ENCODE data around the gene TEX29. TPM values are rescaled to one million over a fixed set of nuclear protein-coding genes. Genes with fewer than 3 reads are reported as not detected.

Gene TEX29
- total RNA-seq, 1 donor from 2014 or later: not detected

GRCh38 chr13:111278258-111278657 lies 42.2 kb upstream of the TEX29 start:
- no peak for DNase-seq
- Histone ChIP-seq H3K9me3 (replicated peaks) (no peaks in the 10 kb centered on the region), H3K36me3 (peaks cover 75% of the 10 kb centered on the region), H3K27ac (replicated peaks) (peak overlapping the region; percentile 85), H3K4me3 (no peak overlapping the region), H3K27me3 (ENCODE audit: low read depth) (no peaks in the 10 kb centered on the region), H3K4me1 (peaks cover 64% of the 10 kb centered on the region)
- intact Hi-C loops (cut with micrococcal nuclease): no loop called here
- no peak for TF ChIP-seq CTCF (IDR thresholded peaks at IDR 0.05; ENCODE audit: borderline replicate concordance)

GRCh38 chr13:111278743-111279652 lies 41.4 kb upstream of the TEX29 start:
- no peak for TF ChIP-seq CTCF (IDR thresholded peaks at IDR 0.05; ENCODE audit: borderline replicate concordance)
- Histone ChIP-seq H3K27ac (replicated peaks) (peak overlapping the region; percentile 85), H3K4me3 (no peak overlapping the region), H3K36me3 (peaks cover 75% of the 10 kb centered on the region), H3K4me1 (peaks cover 71% of the 10 kb centered on the region), H3K27me3 (ENCODE audit: low read depth) (no peaks in the 10 kb centered on the region), H3K9me3 (replicated peaks) (no peaks in the 10 kb centered on the region)
- intact Hi-C loops (cut with micrococcal nuclease): no loop called here
- DNase-seq: no peak

GRCh38 chr13:111280226-111280625 lies 40.2 kb upstream of the TEX29 start:
- peaks cover 78% of the 10 kb centered on the region for H3K4me1 ChIP-seq
- no peaks in the 10 kb centered on the region for H3K9me3 ChIP-seq (replicated peaks)
- intact Hi-C loops (cut with micrococcal nuclease): no loop called here
- H3K4me3 ChIP-seq: no peak overlapping the region
- H3K36me3 ChIP-seq: peaks cover 75% of the 10 kb centered on the region
- no peak for DNase-seq
- no peaks in the 10 kb centered on the region for H3K27me3 ChIP-seq (ENCODE audit: low read depth)
- no peak for TF ChIP-seq CTCF (IDR thresholded peaks at IDR 0.05; ENCODE audit: borderline replicate concordance)
- peak overlapping the region; percentile 85 for H3K27ac ChIP-seq (replicated peaks)

GRCh38 chr13:111280681-111281585 lies 39.5 kb upstream of the TEX29 start:
- H3K4me3 ChIP-seq: peak overlapping the region; percentile 4
- intact Hi-C loops (cut with micrococcal nuclease): no loop called here
- TF ChIP-seq CTCF (IDR thresholded peaks at IDR 0.05; ENCODE audit: borderline replicate concordance): no peak
- no peaks in the 10 kb centered on the region for H3K27me3 ChIP-seq (ENCODE audit: low read depth)
- H3K9me3 ChIP-seq (replicated peaks): no peaks in the 10 kb centered on the region
- H3K36me3 ChIP-seq: peaks cover 75% of the 10 kb centered on the region
- no peak for DNase-seq
- peaks cover 73% of the 10 kb centered on the region for H3K4me1 ChIP-seq
- peak overlapping the region; percentile 85 for H3K27ac ChIP-seq (replicated peaks)

- peaks cover 73% of the 10 kb centered on the region for H3K4me1 ChIP-seq
- H3K36me3 ChIP-seq: peaks cover 75% of the 10 kb centered on the region
- intact Hi-C loops (cut with micrococcal nuclease): no loop called here
Measured at GRCh38 chr13:111281751-111282311, 38.6 kb upstream of the TEX29 start.

More at GRCh38 chr13:111281751-111282311, 38.6 kb upstream of the TEX29 start:
- Histone ChIP-seq H3K27me3 (ENCODE audit: low read depth) (no peaks in the 10 kb centered on the region), H3K4me3 (peak overlapping the region; percentile 4), H3K9me3 (replicated peaks) (no peaks in the 10 kb centered on the region), H3K27ac (replicated peaks) (peak overlapping the region; percentile 85)
- DNase-seq: no peak
- no peak for TF ChIP-seq CTCF (IDR thresholded peaks at IDR 0.05; ENCODE audit: borderline replicate concordance)

Measured in left ventricle myocardium inferior (tissue), 1 donor.